ENCODE measurements around the gene UTP25. TPM values are rescaled to one million over a fixed set of nuclear protein-coding genes. Genes with fewer than 3 reads are reported as not detected.
"Not testable (repeated sequence)": the region's sequence is repeated elsewhere in the genome, so short reads cannot be mapped to it uniquely, and the experiment has no call there.

The UTP25 gene
- total RNA-seq, 4 donors from 2014 or later: 9.9 to 12.9 (median 11.1) TPM

DNA sequence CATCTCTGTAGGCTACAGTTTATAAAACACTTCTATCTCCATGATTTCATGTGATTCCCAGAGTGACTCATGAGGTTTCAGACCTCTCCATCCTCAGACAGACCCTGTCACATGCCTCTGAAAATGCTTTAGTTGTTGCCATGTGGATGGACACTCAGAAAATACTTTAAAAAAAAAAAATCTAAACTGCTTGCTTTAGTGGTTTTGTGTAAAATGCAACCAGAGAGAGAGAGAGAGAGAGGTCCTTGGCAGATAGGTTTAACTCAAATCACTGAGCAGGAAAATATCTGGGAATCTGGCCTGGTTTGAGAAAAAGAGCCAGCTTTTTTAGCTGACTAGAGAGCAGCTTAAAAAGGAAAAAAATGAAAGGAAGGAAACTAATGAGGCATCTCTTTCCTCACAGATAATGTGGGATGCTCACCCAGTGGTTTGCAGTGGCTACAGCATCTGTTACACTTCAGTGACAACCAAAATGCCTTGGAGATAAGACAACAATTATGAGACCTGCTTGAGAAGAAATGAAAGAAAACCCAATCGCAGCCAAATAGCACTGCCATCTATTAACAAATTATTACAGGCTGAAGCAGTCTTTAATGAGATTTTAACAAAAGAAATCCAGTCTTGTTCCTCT, 55.7 kb downstream of the UTP25 start:
- DNase-seq (ENCODE audit: low spot score in 2 of 2): no peak
- no peak overlapping the region for H3K4me3 ChIP-seq (ENCODE audit: low read depth, poor library complexity, severe bottlenecking)
- intact Hi-C loops (cut with DNase I; ENCODE audit: low total_unique reads): no loop called here
- 18 to 32% methylated on average over 1 of the region's 1 CpG for WGBS, 2 donors
- TF ChIP-seq, protein P1, sequence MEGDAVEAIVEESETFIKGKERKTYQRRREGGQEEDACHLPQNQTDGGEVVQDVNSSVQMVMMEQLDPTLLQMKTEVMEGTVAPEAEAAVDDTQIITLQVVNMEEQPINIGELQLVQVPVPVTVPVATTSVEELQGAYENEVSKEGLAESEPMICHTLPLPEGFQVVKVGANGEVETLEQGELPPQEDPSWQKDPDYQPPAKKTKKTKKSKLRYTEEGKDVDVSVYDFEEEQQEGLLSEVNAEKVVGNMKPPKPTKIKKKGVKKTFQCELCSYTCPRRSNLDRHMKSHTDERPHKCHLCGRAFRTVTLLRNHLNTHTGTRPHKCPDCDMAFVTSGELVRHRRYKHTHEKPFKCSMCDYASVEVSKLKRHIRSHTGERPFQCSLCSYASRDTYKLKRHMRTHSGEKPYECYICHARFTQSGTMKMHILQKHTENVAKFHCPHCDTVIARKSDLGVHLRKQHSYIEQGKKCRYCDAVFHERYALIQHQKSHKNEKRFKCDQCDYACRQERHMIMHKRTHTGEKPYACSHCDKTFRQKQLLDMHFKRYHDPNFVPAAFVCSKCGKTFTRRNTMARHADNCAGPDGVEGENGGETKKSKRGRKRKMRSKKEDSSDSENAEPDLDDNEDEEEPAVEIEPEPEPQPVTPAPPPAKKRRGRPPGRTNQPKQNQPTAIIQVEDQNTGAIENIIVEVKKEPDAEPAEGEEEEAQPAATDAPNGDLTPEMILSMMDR (IDR thresholded peaks at IDR 0.05): no peak
- no peak for TF ChIP-seq POLR2A (IDR thresholded peaks at IDR 0.05)

DNA sequence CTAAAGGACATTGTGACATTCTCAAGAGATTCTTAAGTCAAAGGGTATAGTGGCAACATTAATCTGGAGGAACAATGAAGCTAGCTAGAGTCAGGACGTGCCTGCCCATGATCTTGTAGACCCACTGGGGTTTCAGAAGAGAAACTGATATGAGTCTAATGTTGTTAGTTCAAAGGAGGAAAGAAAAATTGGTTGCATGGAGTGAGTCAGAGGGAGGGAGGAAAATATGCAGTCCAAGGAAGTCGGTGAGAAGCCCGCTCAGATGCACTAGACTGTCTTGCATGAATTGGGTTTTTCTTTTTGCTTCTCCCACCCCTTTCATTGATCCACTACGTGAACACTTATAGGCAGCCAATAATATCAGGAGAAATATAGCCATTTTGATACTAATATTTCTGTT, 56.5 kb downstream of the UTP25 start:
- no peak for DNase-seq (ENCODE audit: low spot score in 2 of 2)
- no peak overlapping the region for H3K4me3 ChIP-seq (ENCODE audit: low read depth, poor library complexity, severe bottlenecking)
- 46 to 66% methylated on average over 4 of the region's 4 CpGs for WGBS, 2 donors
- intact Hi-C loops (cut with DNase I; ENCODE audit: low total_unique reads): no loop called here
- TF ChIP-seq, protein P1 (IDR thresholded peaks at IDR 0.05): no peak
- TF ChIP-seq POLR2A (IDR thresholded peaks at IDR 0.05): no peak

DNA sequence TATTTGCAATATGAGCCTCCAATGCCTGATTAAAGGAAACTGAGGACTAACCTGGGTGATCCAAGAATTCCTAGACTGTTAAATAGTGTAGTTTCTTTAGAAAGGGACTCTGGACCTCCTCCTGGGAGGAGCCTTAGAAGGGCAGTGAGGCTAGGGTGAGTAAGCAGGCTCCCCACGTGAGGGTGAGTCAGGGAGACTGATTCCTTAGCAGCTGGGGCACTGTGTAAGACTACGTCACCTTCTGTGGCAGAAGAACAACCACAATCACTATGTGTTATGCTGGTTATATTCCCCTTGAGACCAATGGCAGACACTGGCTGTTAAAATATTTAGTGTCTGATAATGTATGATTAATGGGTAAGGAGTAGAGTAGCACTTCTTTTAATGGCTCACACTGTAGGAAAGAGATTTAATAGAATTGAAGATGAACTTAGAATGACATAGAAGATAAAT, 56.9 kb downstream of the UTP25 start:
- WGBS, 2 donors: 7 to 12% methylated on average over 2 of the region's 2 CpGs
- TF ChIP-seq POLR2A (IDR thresholded peaks at IDR 0.05): no peak
- TF ChIP-seq, protein P1 (IDR thresholded peaks at IDR 0.05): no peak
- no peak overlapping the region for H3K4me3 ChIP-seq (ENCODE audit: low read depth, poor library complexity, severe bottlenecking)
- DNase-seq (ENCODE audit: low spot score in 2 of 2): peak; percentile 86 to 93
- intact Hi-C loops (cut with DNase I; ENCODE audit: low total_unique reads): no loop called here

DNA sequence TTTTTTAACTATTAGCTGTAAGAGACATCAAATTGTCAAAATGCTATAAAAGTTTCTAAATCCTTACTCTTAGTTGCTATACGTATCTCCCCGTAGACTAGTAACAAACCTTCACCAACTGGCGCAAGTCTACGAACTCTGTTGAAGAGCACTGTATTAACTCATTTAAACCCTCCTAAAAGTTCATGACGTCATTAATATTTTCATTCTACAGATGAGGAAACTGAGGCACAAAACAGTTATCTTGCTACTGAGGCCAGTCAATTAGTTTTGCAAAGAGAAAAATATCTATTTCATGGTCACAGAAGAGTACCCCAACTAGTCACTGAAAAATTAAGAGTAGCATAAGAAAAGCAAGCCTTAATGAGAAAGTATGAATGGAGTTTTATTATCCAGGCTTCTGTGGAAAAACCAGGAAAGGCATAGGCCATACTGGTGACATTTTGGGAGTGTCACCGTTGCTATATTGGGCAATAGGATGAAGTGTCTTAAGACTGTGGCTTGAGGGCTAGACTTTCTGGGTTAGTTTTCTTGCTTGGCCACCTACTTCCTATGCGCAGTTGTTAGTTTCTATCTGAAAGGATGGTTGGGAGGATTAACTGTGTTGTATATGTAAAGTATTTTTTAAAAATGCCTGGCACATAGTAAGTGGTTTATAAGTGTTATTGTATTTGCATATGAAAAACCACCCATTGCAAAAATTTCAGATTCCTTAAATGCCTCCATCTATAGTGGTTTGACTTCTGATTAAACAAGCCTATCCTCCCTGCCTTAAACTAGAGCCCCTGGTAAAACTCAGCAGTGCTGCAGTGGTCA, 57.8 kb downstream of the UTP25 start:
- TF ChIP-seq, protein P1 (IDR thresholded peaks at IDR 0.05): no peak
- no peak for TF ChIP-seq POLR2A (IDR thresholded peaks at IDR 0.05)
- 89 to 91% methylated on average over 7 of the region's 7 CpGs for WGBS, 2 donors
- no peak overlapping the region for H3K4me3 ChIP-seq (ENCODE audit: low read depth, poor library complexity, severe bottlenecking)
- intact Hi-C loops (cut with DNase I; ENCODE audit: low total_unique reads): no loop called here
- DNase-seq (ENCODE audit: low spot score in 2 of 2): no peak

DNA sequence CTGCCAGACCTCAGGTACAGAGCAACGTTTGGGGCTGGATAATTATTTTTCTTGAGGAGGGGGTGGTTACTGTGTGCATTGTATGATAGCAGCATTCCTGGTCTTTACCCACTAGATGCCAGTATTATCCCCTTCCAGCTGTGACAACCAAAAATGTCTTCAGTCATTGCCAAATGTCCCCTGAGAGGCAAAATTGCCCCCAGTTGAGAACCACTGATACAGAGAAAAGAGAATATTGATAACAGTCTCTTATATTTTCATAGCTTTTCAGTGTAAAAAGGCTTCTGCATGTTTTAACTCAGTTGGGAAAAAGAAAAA, 58.4 kb downstream of the UTP25 start:
- TF ChIP-seq, protein P1 (IDR thresholded peaks at IDR 0.05): no peak
- TF ChIP-seq POLR2A (IDR thresholded peaks at IDR 0.05): no peak
- WGBS, 2 donors: 29 to 40% methylated on average over 1 of the region's 1 CpG
- DNase-seq (ENCODE audit: low spot score in 2 of 2): no peak
- intact Hi-C loops (cut with DNase I; ENCODE audit: low total_unique reads): no loop called here
- no peak overlapping the region for H3K4me3 ChIP-seq (ENCODE audit: low read depth, poor library complexity, severe bottlenecking)

DNA sequence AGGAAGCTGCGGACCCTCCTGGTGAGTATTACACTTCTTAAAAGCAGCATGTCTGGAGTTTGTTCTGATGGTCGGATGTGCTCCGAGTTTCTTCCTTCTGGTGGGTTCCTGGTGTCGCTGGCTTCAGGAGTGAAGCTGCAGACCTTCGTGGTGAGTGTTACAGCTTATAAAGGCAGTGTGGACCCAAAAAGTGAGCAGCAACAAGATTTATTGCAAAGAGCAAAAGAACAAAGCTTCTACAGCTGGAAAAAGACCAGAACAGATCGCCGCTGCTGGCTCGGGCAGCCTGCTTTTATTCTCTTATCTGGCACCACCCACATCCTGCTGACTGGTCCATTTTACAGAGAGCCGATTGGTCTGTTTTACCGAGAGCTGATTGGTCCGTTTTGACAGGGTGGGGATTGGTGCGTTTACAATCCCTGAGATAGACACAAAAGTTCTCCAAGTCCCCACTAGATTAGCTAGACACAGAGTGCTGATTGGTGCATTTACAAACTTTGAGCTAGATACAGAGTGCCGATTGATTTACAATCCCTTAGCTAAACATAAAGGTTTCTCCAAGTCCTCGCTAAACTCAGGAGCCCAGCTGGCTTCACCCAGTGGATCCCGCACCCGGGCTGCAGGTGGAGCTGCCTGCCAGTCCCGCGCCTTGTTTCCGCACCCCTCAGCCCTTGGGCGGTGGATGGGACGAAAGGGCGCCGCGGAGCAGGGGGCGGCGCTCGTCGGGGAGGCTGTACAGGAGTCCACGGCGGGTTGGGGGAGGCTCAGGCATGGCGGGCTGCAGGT, 60.7 kb downstream of the UTP25 start:
- H3K4me3 ChIP-seq (ENCODE audit: low read depth, poor library complexity, severe bottlenecking); DNase-seq (ENCODE audit: low spot score in 2 of 2); intact Hi-C loops (cut with DNase I; ENCODE audit: low total_unique reads): not testable (repeated sequence)
- 87 to 91% methylated on average over 31 of the region's 31 CpGs for WGBS, 2 donors
